Endothelial cell of umbilical vein (primary cell): ENCODE results near the gene ZNRD2. TPM values are rescaled to one million over a fixed set of nuclear protein-coding genes. Genes with fewer than 3 reads are reported as not detected.

Source experiments
- BruUV-seq: library from RNA; stranded (reverse); fragments of 400-500 nt; replicated peaks from 2 replicates; lab custom pipeline; 2021; lab: Mats Ljungman, UMichigan
- CTCF ChIA-PET: fragments of 300-600, 350-600 bp; sonication (Branson Sonifier 250); formaldehyde crosslinking; loops from one replicate; lab custom pipeline; 2021; ENCODE audit warnings: antibody characterized with exemption, inconsistent platforms; lab: Charles Lee
- POLR2A ChIA-PET: fragments of 300-600, 350-600 bp; sonication (Branson Sonifier 250); formaldehyde crosslinking; loops from one replicate; lab custom pipeline; 2021; ENCODE audit warnings: antibody characterized with exemption, inconsistent platforms; lab: Charles Lee
- DNase-seq: peaks from one replicate; pipeline ENCODE4 v3.0.0-alpha.2; 2011; ENCODE audit warnings: low read depth, low spot score
- FAIRE-seq: peaks from 2 replicates; lab custom pipeline; 2011; peaks lifted over from hg19 to GRCh38; lab: Jason Lieb, UNC
- H2AFZ ChIP-seq: 2 replicates; pipeline ENCODE4 v1.6.0; 2012; ENCODE audit warnings: low read depth, low read length, control low read depth, inconsistent platforms
- H3K27ac ChIP-seq: 2 replicates; pipeline ENCODE4 v1.5.1; 2011; ENCODE audit warnings: low read depth, mild to moderate bottlenecking, control low read depth, low read length, moderate library complexity; ENCODE audit not compliant: insufficient read depth
- H3K27me3 ChIP-seq, 2 experiments: 2 replicates each; pipeline versions ENCODE4 v1.6.0 to v1.6.1; 2011; ENCODE audit warnings: low read length in 2 of 2, mixed read lengths in 1 of 2; ENCODE audit not compliant: control insufficient read depth in 2 of 2, insufficient read depth in 2 of 2
- H3K36me3 ChIP-seq, 2 experiments: 2 replicates in 1 of 2; 3 replicates in 1 of 2; pipeline ENCODE4 v1.5.1; 2011; ENCODE audit warnings: low read length in 2 of 2, mild to moderate bottlenecking in 1 of 2, moderate library complexity in 1 of 2; ENCODE audit not compliant: control insufficient read depth in 2 of 2, insufficient read depth in 2 of 2; ENCODE audit errors: extremely low read depth in 1 of 2
- H3K4me1 ChIP-seq: 3 replicates; pipeline ENCODE4 v1.5.1; 2011; ENCODE audit warnings: mild to moderate bottlenecking, low read length; ENCODE audit not compliant: control insufficient read depth, insufficient read depth; ENCODE audit errors: extremely low read depth
- H3K4me2 ChIP-seq: 2 replicates; pipeline ENCODE4 v1.6.1; 2011; ENCODE audit warnings: low read length, control low read depth, mixed read lengths; ENCODE audit not compliant: insufficient read depth
- H3K4me3 ChIP-seq, 3 experiments: fragments of 200-600 bp in 1 of 3; sonication (generic), shearing (Covaris generic) in 1 of 3; replicated peaks in 1 of 3; 2 replicates each; pipeline ENCODE4 v1.5.1; 2011 to 2016; ENCODE audit warnings: control low read depth in 3 of 3, low read length in 3 of 3, mild to moderate bottlenecking in 2 of 3, inconsistent platforms in 1 of 3, low read depth in 1 of 3, moderate library complexity in 1 of 3; ENCODE audit not compliant: insufficient read depth in 1 of 3
- H3K79me2 ChIP-seq: 2 replicates; pipeline ENCODE4 v1.6.0; 2012; ENCODE audit warnings: low read length, inconsistent platforms; ENCODE audit not compliant: control insufficient read depth, insufficient read depth
- H3K9ac ChIP-seq: replicated peaks from 2 replicates; pipeline ENCODE3; 2011; ENCODE audit warnings: low read length, control low read depth; ENCODE audit not compliant: insufficient read depth; ENCODE audit errors: extremely low read depth
- H3K9me1 ChIP-seq: replicated peaks from 3 replicates; pipeline ENCODE4 v1.6.0; 2011; ENCODE audit warnings: mild to moderate bottlenecking, low read length; ENCODE audit not compliant: control insufficient read depth, insufficient read depth; ENCODE audit errors: extremely low read depth
- H3K9me3 ChIP-seq: replicated peaks from 2 replicates; pipeline ENCODE4 v1.5.1; 2012; ENCODE audit warnings: low read length, inconsistent platforms; ENCODE audit not compliant: control insufficient read depth, insufficient read depth
- H4K20me1 ChIP-seq: replicated peaks from 2 replicates; pipeline ENCODE3; 2011; ENCODE audit warnings: mild to moderate bottlenecking, low read length; ENCODE audit not compliant: control insufficient read depth, insufficient read depth; ENCODE audit errors: extremely low read depth
- CTCF ChIP-seq, 2 donors: IDR thresholded peaks; 1 replicate in 1 of 2; 2 replicates in 1 of 2; pipeline ENCODE4 v1.5.1; 2011; ENCODE audit warnings: low read length in 2 of 2, mild to moderate bottlenecking in 2 of 2, moderate library complexity in 2 of 2, control low read depth in 1 of 2, inconsistent platforms in 1 of 2, low read depth in 1 of 2; ENCODE audit not compliant: insufficient read depth in 1 of 2; ENCODE audit errors: extremely low read depth in 1 of 2
- EZH2 ChIP-seq: IDR thresholded peaks from 2 replicates; pipeline ENCODE4 v1.6.1; 2012; ENCODE audit warnings: borderline replicate concordance, low read depth, mild to moderate bottlenecking, moderate library complexity, low read length, inconsistent platforms; ENCODE audit not compliant: severe bottlenecking
- FOS ChIP-seq: IDR thresholded peaks from 2 replicates; pipeline ENCODE4 v1.6.1; 2011; ENCODE audit warnings: mild to moderate bottlenecking, low read length, moderate library complexity, borderline replicate concordance; ENCODE audit not compliant: insufficient read depth
- GATA2 ChIP-seq: IDR thresholded peaks from 2 replicates; pipeline ENCODE4 v1.7.0; 2011; ENCODE audit warnings: low read depth, mild to moderate bottlenecking, moderate library complexity, mixed read lengths, low read length; ENCODE audit not compliant: insufficient read length, insufficient read depth
- JUN ChIP-seq: IDR thresholded peaks from 2 replicates; pipeline ENCODE4 v1.6.1; 2011; ENCODE audit warnings: borderline replicate concordance, low read depth; ENCODE audit not compliant: insufficient read length, insufficient read depth
- MYC ChIP-seq: IDR thresholded peaks from one replicate; pipeline ENCODE4 v1.6.1; 2011; ENCODE audit warnings: mild to moderate bottlenecking, low read depth, low read length
- POLR2A ChIP-seq: IDR thresholded peaks from 2 replicates; pipeline ENCODE4 v1.6.1; 2012; ENCODE audit warnings: low read depth, mild to moderate bottlenecking, control low read depth, low read length
- POLR2AphosphoS5 ChIP-seq: IDR thresholded peaks from 2 replicates; pipeline ENCODE4 v1.6.1; 2012; ENCODE audit warnings: low read depth, mild to moderate bottlenecking, control low read depth, low read length, moderate library complexity; ENCODE audit not compliant: insufficient read depth
- dilution Hi-C: fragments of 300-500 bp; cut with MboI; formaldehyde crosslinking; loops from one replicate; pipeline ENCODE4 v1.15.0; 2019; ENCODE audit warnings: low sequenced_read_pairs; ENCODE audit not compliant: extremely low pct_ligation_motif_present
- intact Hi-C: fragments of 100-400 bp; cut with micrococcal nuclease; formaldehyde crosslinking; loops from one replicate; pipeline ENCODE4 v1.10.0; 2022
- polyA plus RNA-seq, 4 experiments: library from polyadenylated mRNA; depleted of rRNA in 3 of 4; stranded (reverse) in 3 of 4; unstranded in 1 of 4; fragments of >200 nt; gene quantifications; 2 replicates each; pipeline versions ENCODE4 v1.2.1 to v1.2.3, GENCODE V29; 2011 to 2012; ENCODE audit warnings: missing spikeins in 1 of 4
- total RNA-seq: library from RNA; stranded (reverse); gene quantifications from 2 replicates; pipeline ENCODE4 v1.2.3, GENCODE V29; 2021
- TF ChIP-seq, protein P1 (sequence below): IDR thresholded peaks from 2 replicates; pipeline ENCODE4 v1.6.1; 2011; ENCODE audit not compliant: insufficient read depth, insufficient read length

The ZNRD2 gene
- total and polyA plus RNA-seq, 2 donors (not counting 3 experiments of a cell fraction or from before 2014, with no cell fraction given): 40.8 to 96.7 TPM

DNA sequence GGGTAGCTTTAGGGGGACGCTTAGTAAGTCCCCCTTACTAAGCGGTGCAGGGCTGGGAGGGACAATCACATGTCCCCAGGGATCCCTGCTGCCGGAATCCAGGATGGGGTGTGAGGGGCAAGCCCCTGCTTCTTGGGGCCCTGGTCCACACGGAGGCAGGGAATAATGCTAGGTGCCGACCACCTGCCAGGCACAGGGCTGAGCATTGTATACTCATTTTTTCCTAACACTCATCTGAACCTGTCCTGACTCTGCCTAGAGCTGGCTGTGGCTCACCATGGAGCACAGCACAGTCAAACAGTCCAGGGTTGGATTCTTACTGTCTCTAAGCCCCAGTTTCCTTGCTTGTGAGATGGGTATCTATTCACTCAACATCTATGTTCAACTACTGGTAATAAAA, 10.7 kb upstream of the ZNRD2 start:
- Histone ChIP-seq H3K27me3 (no peaks in the 10 kb centered on the region), H3K4me1 (peaks cover 58% of the 10 kb centered on the region), H2AFZ (no peak overlapping the region), H3K4me3 (no peak overlapping the region), H3K9me3 (no peaks in the 10 kb centered on the region), H3K4me2 (peak overlapping the region; percentile 44), H3K9ac (peak overlapping the region; percentile 57), H3K79me2 (peaks cover 21% of the 10 kb centered on the region), H3K27ac (peak overlapping the region; percentile 78), H3K36me3 (no peaks in the 10 kb centered on the region), H3K9me1 (no peaks in the 10 kb centered on the region), H4K20me1 (no peaks in the 10 kb centered on the region)
- BruUV-seq: no TSS peak
- dilution Hi-C loops: no loop called here
- TF ChIP-seq EZH2 (no peak), POLR2A (no peak), CTCF (IDR thresholded peaks at IDR 0.05; ENCODE audit: extremely low read depth in 1 of 2, insufficient read depth in 1 of 2, low read depth in 1 of 2, low read length in 2 of 2) (no peak), JUN (no peak), POLR2AphosphoS5 (no peak), GATA2 (no peak), MYC (no peak), FOS (no peak)
- TF ChIP-seq, protein P1, sequence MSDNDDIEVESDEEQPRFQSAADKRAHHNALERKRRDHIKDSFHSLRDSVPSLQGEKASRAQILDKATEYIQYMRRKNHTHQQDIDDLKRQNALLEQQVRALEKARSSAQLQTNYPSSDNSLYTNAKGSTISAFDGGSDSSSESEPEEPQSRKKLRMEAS: no peak
- ChIA-PET POLR2A (interaction anchor here (1.3 kb wide), 1 partner anchor 19 kb away, joined by 3 read pairs; no protein-coding TSS in a partner anchor), CTCF (interaction anchor here (0.7 to 4.3 kb wide), 9 partner anchors 10 to 55 kb away, joined by 3 to 54 read pairs (median 10); partner anchors contain the start of genes FAM89B, PCNX3 and ZNRD2)
- DNase-seq (no peak), FAIRE-seq (no peak)
- intact Hi-C loops: no loop called here
